A549 (cell line): Measurements from ENCODE around the gene GRIP1. TPM values are rescaled to one million over a fixed set of nuclear protein-coding genes. Genes with fewer than 3 reads are reported as not detected.

Experiments used
- ATAC-seq, 2 experiments: fragments of 200-7000 bp in 1 of 2; fragments of >200 bp in 1 of 2; cut with Nextera tagmentation in 1 of 2; cut with Tn5 transposase in 1 of 2; 3 replicates each; pipeline versions ENCODE4 v1.8.0 to v1.9.1; 2018 to 2020; ENCODE audit warnings: mild to moderate bottlenecking in 1 of 2, moderate library complexity in 1 of 2
- CTCF ChIA-PET: fragments of 300-600 bp; sonication (Branson Sonifier 250); formaldehyde crosslinking; extraction: SDS; loops from one replicate; lab custom pipeline; 2021; ENCODE audit warnings: antibody characterized with exemption, inconsistent platforms; lab: Yijun Ruan, JAX
- POLR2A ChIA-PET: fragments of 350-600 bp; formaldehyde crosslinking; extraction: SDS; loops from one replicate; lab custom pipeline; 2021; ENCODE audit warnings: antibody characterized with exemption, inconsistent platforms; lab: Yijun Ruan, JAX
- DNase-seq, 2 experiments: peaks; one replicate each; pipeline versions ENCODE4 v3.0.0 to v3.0.0-alpha.2; 2011 to 2016; ENCODE audit warnings: low read depth in 1 of 2, low spot score in 1 of 2
- FAIRE-seq: peaks from 2 replicates; lab custom pipeline; 2011; peaks lifted over from hg19 to GRCh38; lab: Jason Lieb, UNC
- H3K27ac ChIP-seq, 2 experiments: fragments of >200 bp; sonication (Bioruptor Twin); formaldehyde crosslinking; 3 replicates each; pipeline ENCODE4 v1.5.1; 2016 to 2017
- H3K4me1 ChIP-seq: fragments of >200 bp; sonication (Bioruptor Twin); formaldehyde crosslinking; 3 replicates; pipeline ENCODE4 v1.6.1; 2016
- H3K4me2 ChIP-seq: fragments of >200 bp; sonication (Bioruptor Twin); formaldehyde crosslinking; 3 replicates; pipeline ENCODE4 v1.6.1; 2016
- H3K4me3 ChIP-seq: fragments of >200 bp; sonication (Bioruptor Twin); formaldehyde crosslinking; 3 replicates; pipeline ENCODE4 v1.5.1; 2016
- H3K9me3 ChIP-seq: fragments of >200 bp; sonication (Bioruptor Twin); formaldehyde crosslinking; 3 replicates; pipeline ENCODE4 v1.6.1; 2016
- ATOH8 ChIP-seq: fragments of 250-450 bp; sonication (Bioruptor Pico); IDR thresholded peaks from 2 replicates; pipeline ENCODE4 v1.5.0; 2020; ENCODE audit warnings: low read depth, mild to moderate bottlenecking, moderate library complexity
- CBX2 ChIP-seq: fragments of 200-600 bp; sonication (generic); IDR thresholded peaks from 2 replicates; pipeline ENCODE4 v1.6.1; 2016; ENCODE audit warnings: low read depth, mild to moderate bottlenecking, borderline replicate concordance
- CEBPB ChIP-seq, 2 experiments: fragments of >200 bp in 1 of 2; sonication (Bioruptor Twin) in 1 of 2; formaldehyde crosslinking in 1 of 2; IDR thresholded peaks; 2 replicates each; pipeline ENCODE4 v1.6.1; 2012 to 2016
- CHD2 ChIP-seq: fragments of 150-350 bp; IDR thresholded peaks from 2 replicates; pipeline ENCODE4 v1.6.1; 2014; ENCODE audit warnings: low read length; ENCODE audit not compliant: partially characterized antibody
- CHD4 ChIP-seq: fragments of 200-600 bp; sonication (generic); IDR thresholded peaks from 2 replicates; pipeline ENCODE4 v1.6.1; 2016; ENCODE audit warnings: antibody characterized with exemption, mild to moderate bottlenecking, borderline replicate concordance
- CTCF ChIP-seq: fragments of >200 bp; sonication (Bioruptor Twin); formaldehyde crosslinking; IDR thresholded peaks from 3 replicates; pipeline ENCODE4 v1.5.1; 2016
- EHF ChIP-seq: fragments of 250-450 bp; sonication (Bioruptor Pico); IDR thresholded peaks from 2 replicates; pipeline ENCODE4 v1.5.0; 2020; ENCODE audit warnings: mild to moderate bottlenecking
- EHMT2 ChIP-seq: fragments of 200-600 bp; sonication (generic); IDR thresholded peaks from 2 replicates; pipeline ENCODE4 v1.6.1; 2016; ENCODE audit warnings: antibody characterized with exemption, low read depth, mild to moderate bottlenecking, moderate library complexity
- GATA3 ChIP-seq: IDR thresholded peaks from 2 replicates; pipeline ENCODE4 v1.6.1; 2012; ENCODE audit warnings: borderline replicate concordance
- HMGXB4 ChIP-seq: fragments of 250-450 bp; sonication (Bioruptor Pico); IDR thresholded peaks from 2 replicates; pipeline ENCODE4 v1.5.0; 2021; ENCODE audit warnings: mild to moderate bottlenecking, moderate library complexity, borderline replicate concordance
- HOXA7 ChIP-seq: fragments of 250-450 bp; sonication (Bioruptor Pico); IDR thresholded peaks from 2 replicates; pipeline ENCODE4 v1.5.0; 2020; ENCODE audit warnings: mild to moderate bottlenecking, moderate library complexity
- HOXB13 ChIP-seq: fragments of 250-450 bp; sonication (Bioruptor Pico); IDR thresholded peaks from 2 replicates; pipeline ENCODE4 v1.5.0; 2020; ENCODE audit warnings: low read depth, mild to moderate bottlenecking, moderate library complexity
- KDM1A ChIP-seq: fragments of 200-600 bp; sonication (generic); IDR thresholded peaks from 2 replicates; pipeline ENCODE4 v1.6.1; 2016; ENCODE audit warnings: low read depth, mild to moderate bottlenecking
- MAX ChIP-seq: IDR thresholded peaks from 2 replicates; pipeline ENCODE4 v1.6.1; 2012
- MYC ChIP-seq: IDR thresholded peaks from 2 replicates; pipeline ENCODE4 v1.6.1; 2012; ENCODE audit warnings: mild to moderate bottlenecking, inconsistent platforms, low read length, improper control_type of control experiment, borderline replicate concordance
- RARB ChIP-seq: fragments of 250-450 bp; sonication (Bioruptor Pico); IDR thresholded peaks from 2 replicates; pipeline ENCODE4 v1.8.0; 2021; ENCODE audit warnings: mild to moderate bottlenecking, moderate library complexity
- RNF2 ChIP-seq: fragments of 200-600 bp; sonication (generic); IDR thresholded peaks from 2 replicates; pipeline ENCODE4 v1.6.1; 2016; ENCODE audit warnings: low read depth, mild to moderate bottlenecking, antibody characterized with exemption, moderate library complexity, borderline replicate concordance
- ZNF302 ChIP-seq: fragments of 250-450 bp; sonication (Bioruptor Pico); IDR thresholded peaks from 2 replicates; pipeline ENCODE4 v1.9.0; 2021; ENCODE audit warnings: inconsistent platforms, mild to moderate bottlenecking, moderate library complexity
- WGBS: methylation state at CpG from one replicate; pipeline ENCODE4 v1.1.6; 2017; ENCODE audit errors: missing lambda C conversion rate; 5-methylcytosine and 5-hydroxymethylcytosine counted together
- polyA minus RNA-seq: library from RNA; depleted of rRNA, polyadenylated mRNA; stranded (reverse); fragments of >200 nt; gene quantifications from 2 replicates; pipeline ENCODE4 v1.2.3, GENCODE V29; 2011; rRNA and poly(A)+ RNA removed
- polyA plus RNA-seq, 4 experiments: library from polyadenylated mRNA; depleted of rRNA in 3 of 4; stranded (reverse); fragments of >200 nt; fragmentation: RNase III in 1 of 4; extraction: RNeasy Plus Mini Kit Qiagen cat#74134 plus additional on column Dnase treatment in 1 of 4; gene quantifications; 2 replicates in 3 of 4; 3 replicates in 1 of 4; pipeline ENCODE4 v1.2.3, GENCODE V29; 2011 to 2017

GRIP1 gene, protein sequence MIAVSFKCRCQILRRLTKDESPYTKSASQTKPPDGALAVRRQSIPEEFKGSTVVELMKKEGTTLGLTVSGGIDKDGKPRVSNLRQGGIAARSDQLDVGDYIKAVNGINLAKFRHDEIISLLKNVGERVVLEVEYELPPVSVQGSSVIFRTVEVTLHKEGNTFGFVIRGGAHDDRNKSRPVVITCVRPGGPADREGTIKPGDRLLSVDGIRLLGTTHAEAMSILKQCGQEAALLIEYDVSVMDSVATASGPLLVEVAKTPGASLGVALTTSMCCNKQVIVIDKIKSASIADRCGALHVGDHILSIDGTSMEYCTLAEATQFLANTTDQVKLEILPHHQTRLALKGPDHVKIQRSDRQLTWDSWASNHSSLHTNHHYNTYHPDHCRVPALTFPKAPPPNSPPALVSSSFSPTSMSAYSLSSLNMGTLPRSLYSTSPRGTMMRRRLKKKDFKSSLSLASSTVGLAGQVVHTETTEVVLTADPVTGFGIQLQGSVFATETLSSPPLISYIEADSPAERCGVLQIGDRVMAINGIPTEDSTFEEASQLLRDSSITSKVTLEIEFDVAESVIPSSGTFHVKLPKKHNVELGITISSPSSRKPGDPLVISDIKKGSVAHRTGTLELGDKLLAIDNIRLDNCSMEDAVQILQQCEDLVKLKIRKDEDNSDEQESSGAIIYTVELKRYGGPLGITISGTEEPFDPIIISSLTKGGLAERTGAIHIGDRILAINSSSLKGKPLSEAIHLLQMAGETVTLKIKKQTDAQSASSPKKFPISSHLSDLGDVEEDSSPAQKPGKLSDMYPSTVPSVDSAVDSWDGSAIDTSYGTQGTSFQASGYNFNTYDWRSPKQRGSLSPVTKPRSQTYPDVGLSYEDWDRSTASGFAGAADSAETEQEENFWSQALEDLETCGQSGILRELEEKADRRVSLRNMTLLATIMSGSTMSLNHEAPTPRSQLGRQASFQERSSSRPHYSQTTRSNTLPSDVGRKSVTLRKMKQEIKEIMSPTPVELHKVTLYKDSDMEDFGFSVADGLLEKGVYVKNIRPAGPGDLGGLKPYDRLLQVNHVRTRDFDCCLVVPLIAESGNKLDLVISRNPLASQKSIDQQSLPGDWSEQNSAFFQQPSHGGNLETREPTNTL
- polyA plus RNA-seq (2011; rRNA removed): 4.6 and 5.5 TPM in 2 replicates
- 1.4 and 1.8 TPM in 2 replicates for polyA plus RNA-seq (2012; cell fraction: cytosol; rRNA removed)
- polyA plus RNA-seq (2012; cell fraction: nucleus; rRNA removed): 1.2 and 2.6 TPM in 2 replicates
- 1.6 to 5.8 TPM (median 2.3 TPM) in 3 replicates for polyA plus RNA-seq (2017; fragmentation: RNase III; extraction: RNeasy Plus Mini Kit Qiagen cat#74134 plus additional on column Dnase treatment)
- 12.9 and 13.1 TPM in 2 replicates for polyA minus RNA-seq

- CTCF ChIA-PET: interaction anchor here (1.1 to 1.4 kb wide), 3 partner anchors 11 to 16 kb away, joined by 3 to 5 read pairs (median 4); no protein-coding TSS in a partner anchor
- Histone ChIP-seq H3K4me3 (no peak within 1 kb of the TSS), H3K9me3 (no peaks in the 10 kb centered on the region), H3K4me1 (no peaks in the 10 kb centered on the region), H3K4me2 (0 out of 3 replicates have a peak within 1 kb of the TSS, but pooled peaks have one; percentile 8), H3K27ac (no peak within 1 kb of the TSS)
- ATAC-seq (no peak), DNase-seq (no peak), FAIRE-seq (no peak)
- POLR2A ChIA-PET: no interaction called here
- 43% methylated on average over 16 of the region's 16 CpGs for WGBS
- TF ChIP-seq RNF2: no peak
- no peak for TF ChIP-seq CTCF
- no peak for TF ChIP-seq GATA3
- no peak for TF ChIP-seq MAX
- TF ChIP-seq KDM1A: no peak
- TF ChIP-seq EHMT2: no peak
- no peak for TF ChIP-seq EHF
- TF ChIP-seq ATOH8 (CRISPR knock-in tag): no peak
- no peak for TF ChIP-seq HMGXB4 (CRISPR knock-in tag)
- no peak for TF ChIP-seq CBX2
Measured at GRCh38 chr12:66678338-66679275, at the start of gene GRIP1. Gene GRIP1 (minus strand): TSS chr12:66679076. CDS start chr12:66678904, 172 bp downstream.

DNA sequence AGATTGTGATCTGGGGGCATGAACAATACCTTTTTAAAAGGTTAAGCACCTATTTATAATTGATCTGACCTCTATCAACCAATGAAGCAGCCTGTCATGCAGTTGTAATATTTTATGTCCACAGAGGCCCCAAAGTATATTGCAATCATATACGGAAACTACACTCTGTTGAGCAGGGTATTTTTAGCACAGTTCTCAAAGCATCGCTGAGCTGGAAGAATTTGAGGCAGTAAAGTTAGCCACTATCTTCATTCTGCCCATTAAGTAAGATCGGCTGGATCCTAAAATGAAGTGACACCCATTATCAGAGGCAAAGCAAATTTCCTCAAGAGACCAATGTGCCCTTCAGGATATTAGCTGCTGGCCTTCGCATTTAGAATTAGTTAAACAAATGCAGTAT is 47.7 kb upstream of the GRIP1 start:
- Histone ChIP-seq H3K4me1 (no peaks in the 10 kb centered on the region), H3K4me3 (no peak overlapping the region), H3K9me3 (no peaks in the 10 kb centered on the region), H3K27ac (no peak overlapping the region), H3K4me2 (no peak overlapping the region)
- ATAC-seq (no peak), DNase-seq (no peak), FAIRE-seq (no peak)
- WGBS: 83% methylated on average over 4 of the region's 4 CpGs
- POLR2A ChIA-PET: no interaction called here
- CTCF ChIA-PET: interaction anchor here (0.6 to 1.1 kb wide), 3 partner anchors 18 to 24 kb away, joined by 3 read pairs; no protein-coding TSS in a partner anchor
- TF ChIP-seq CEBPB (IDR thresholded peaks at IDR 0.05): no peak
- TF ChIP-seq HOXB13: no peak
- TF ChIP-seq ZNF302: no peak
- no peak for TF ChIP-seq CHD4
- no peak for TF ChIP-seq HOXA7
- no peak for TF ChIP-seq RARB (CRISPR knock-in tag)
- no peak for TF ChIP-seq RNF2
- TF ChIP-seq EHMT2: no peak
- TF ChIP-seq CHD2: no peak
- TF ChIP-seq MAX: no peak
- no peak for TF ChIP-seq CTCF
- no peak for TF ChIP-seq MYC
